Uterus (tissue), 4 donors: ENCODE results near the gene FBXO40. TPM values are rescaled to one million over a fixed set of nuclear protein-coding genes. Genes with fewer than 3 reads are reported as not detected.
"Not testable (repeated sequence)": the region's sequence is repeated elsewhere in the genome, so short reads cannot be mapped to it uniquely, and the experiment has no call there.

Experiments used
- DNase-seq, 2 donors: peaks; one replicate each; pipeline ENCODE4 v3.0.0-alpha.2; 2019 to 2020
- H3K27ac ChIP-seq, 2 donors: fragments of 200-600 bp; sonication (generic); 1 replicate in 1 of 2; 2 replicates in 1 of 2; pipeline ENCODE4 v1.5.1; 2016 to 2018
- H3K27me3 ChIP-seq, 2 donors: fragments of 200-600 bp; sonication (generic); one replicate each; pipeline ENCODE4 v1.5.1; 2018 to 2019; ENCODE audit warnings: control low read depth in 1 of 2
- H3K36me3 ChIP-seq, 2 donors: fragments of 200-600 bp; sonication (generic); one replicate each; pipeline ENCODE4 v1.5.1; 2019; ENCODE audit warnings: control low read depth in 1 of 2
- H3K4me1 ChIP-seq, 2 donors: fragments of 200-600 bp; sonication (generic); one replicate each; pipeline ENCODE4 v1.5.1; 2018 to 2019; ENCODE audit warnings: control low read depth in 1 of 2
- H3K4me3 ChIP-seq, 2 donors: fragments of 200-600 bp; sonication (generic); 1 replicate in 1 of 2; 2 replicates in 1 of 2; pipeline ENCODE4 v1.5.1; 2018 to 2019; ENCODE audit warnings: mild to moderate bottlenecking in 1 of 2
- H3K9me3 ChIP-seq, 2 donors: fragments of 200-600 bp; sonication (generic); one replicate each; pipeline ENCODE4 v1.5.1; 2019; ENCODE audit warnings: control low read depth in 1 of 2
- POLR2A ChIP-seq, 2 donors: fragments of 450-650 bp; IDR thresholded peaks; one replicate each; pipeline ENCODE4 v1.6.1; 2016; ENCODE audit warnings: antibody characterized with exemption in 2 of 2, mild to moderate bottlenecking in 1 of 2, moderate library complexity in 1 of 2
- intact Hi-C: fragments of 100-400 bp; cut with DNase I; formaldehyde crosslinking; loops from one replicate; pipeline ENCODE4 v1.15.1; 2023; ENCODE audit warnings: low total_unique reads
- total RNA-seq, 4 donors: library from RNA; depleted of rRNA in 3 of 4; stranded (reverse); fragments of >200 nt in 3 of 4; gene quantifications; one replicate each; pipeline versions ENCODE4 v1.1.0 to v1.2.4, GENCODE V29; 2014 to 2023
- TF ChIP-seq, protein P1 (sequence below), 4 experiments: fragments of 200-600 bp in 2 of 4; fragments of 450-650 bp in 2 of 4; sonication (generic) in 2 of 4; IDR thresholded peaks; one replicate each; pipeline ENCODE4 v1.5.1; 2016 to 2019; ENCODE audit warnings: antibody characterized with exemption in 4 of 4, mild to moderate bottlenecking in 2 of 4, moderate library complexity in 1 of 4
- donor health status: DM: yes; HTN: yes; CAD: no.

Gene FBXO40
- total RNA-seq, 4 donors from 2014 or later: 0.06 to 0.21 TPM; not detected in 2

DNA sequence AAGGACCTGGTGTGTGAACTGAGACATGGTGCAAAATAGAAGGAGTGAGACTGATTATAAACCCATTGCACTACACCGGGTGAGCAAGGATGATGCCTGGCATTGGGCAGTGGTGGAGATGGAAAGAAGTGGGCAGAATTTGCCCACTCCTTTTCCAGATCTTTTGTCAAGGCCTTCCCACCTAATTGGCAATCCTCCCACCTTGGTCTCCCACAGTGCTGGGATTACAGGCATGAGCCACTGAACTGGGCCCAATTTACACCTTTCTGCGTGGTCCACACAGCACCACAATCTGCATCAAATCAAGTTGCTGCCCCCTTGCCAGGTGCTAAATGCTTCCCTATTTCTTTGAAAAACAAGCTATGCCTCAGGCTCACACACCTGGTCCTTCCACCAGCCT, 5.4 kb downstream of the FBXO40 start:
- Histone ChIP-seq H3K27ac (no peak overlapping the region), H3K4me1 (no peaks in the 10 kb centered on the region), H3K9me3 (no peaks in the 10 kb centered on the region), H3K4me3 (no peak overlapping the region), H3K36me3 (no peaks in the 10 kb centered on the region), H3K27me3 (no peaks in the 10 kb centered on the region)
- TF ChIP-seq, protein P1, sequence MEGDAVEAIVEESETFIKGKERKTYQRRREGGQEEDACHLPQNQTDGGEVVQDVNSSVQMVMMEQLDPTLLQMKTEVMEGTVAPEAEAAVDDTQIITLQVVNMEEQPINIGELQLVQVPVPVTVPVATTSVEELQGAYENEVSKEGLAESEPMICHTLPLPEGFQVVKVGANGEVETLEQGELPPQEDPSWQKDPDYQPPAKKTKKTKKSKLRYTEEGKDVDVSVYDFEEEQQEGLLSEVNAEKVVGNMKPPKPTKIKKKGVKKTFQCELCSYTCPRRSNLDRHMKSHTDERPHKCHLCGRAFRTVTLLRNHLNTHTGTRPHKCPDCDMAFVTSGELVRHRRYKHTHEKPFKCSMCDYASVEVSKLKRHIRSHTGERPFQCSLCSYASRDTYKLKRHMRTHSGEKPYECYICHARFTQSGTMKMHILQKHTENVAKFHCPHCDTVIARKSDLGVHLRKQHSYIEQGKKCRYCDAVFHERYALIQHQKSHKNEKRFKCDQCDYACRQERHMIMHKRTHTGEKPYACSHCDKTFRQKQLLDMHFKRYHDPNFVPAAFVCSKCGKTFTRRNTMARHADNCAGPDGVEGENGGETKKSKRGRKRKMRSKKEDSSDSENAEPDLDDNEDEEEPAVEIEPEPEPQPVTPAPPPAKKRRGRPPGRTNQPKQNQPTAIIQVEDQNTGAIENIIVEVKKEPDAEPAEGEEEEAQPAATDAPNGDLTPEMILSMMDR (IDR thresholded peaks at IDR 0.05): no peak
- no peak for TF ChIP-seq POLR2A (IDR thresholded peaks at IDR 0.05)
- intact Hi-C loops: no loop called here
- no peak for DNase-seq

DNA sequence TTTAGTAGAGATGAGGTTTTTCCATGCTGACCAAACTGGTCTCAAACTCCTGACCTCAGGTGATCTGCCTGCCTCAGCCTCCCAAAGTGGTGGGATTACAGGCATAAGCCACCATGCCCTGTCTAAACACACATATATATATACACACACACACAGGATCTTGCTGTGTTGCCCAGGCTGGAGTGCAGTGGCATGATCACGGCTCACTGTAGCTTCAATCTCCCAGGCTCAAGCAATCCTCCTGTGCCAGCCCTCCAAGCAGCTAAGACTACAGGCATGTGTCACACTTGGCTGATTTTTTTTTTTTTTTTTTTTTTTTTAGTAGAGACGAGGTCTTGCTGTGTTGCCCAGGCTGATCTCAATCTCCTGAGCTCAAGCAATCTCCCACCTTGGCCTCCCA, 6.7 kb downstream of the FBXO40 start:
- H3K4me1 ChIP-seq, H3K4me3 ChIP-seq, H3K36me3 ChIP-seq, H3K9me3 ChIP-seq, DNase-seq, H3K27ac ChIP-seq, H3K27me3 ChIP-seq, intact Hi-C loops: not testable (repeated sequence)

DNA sequence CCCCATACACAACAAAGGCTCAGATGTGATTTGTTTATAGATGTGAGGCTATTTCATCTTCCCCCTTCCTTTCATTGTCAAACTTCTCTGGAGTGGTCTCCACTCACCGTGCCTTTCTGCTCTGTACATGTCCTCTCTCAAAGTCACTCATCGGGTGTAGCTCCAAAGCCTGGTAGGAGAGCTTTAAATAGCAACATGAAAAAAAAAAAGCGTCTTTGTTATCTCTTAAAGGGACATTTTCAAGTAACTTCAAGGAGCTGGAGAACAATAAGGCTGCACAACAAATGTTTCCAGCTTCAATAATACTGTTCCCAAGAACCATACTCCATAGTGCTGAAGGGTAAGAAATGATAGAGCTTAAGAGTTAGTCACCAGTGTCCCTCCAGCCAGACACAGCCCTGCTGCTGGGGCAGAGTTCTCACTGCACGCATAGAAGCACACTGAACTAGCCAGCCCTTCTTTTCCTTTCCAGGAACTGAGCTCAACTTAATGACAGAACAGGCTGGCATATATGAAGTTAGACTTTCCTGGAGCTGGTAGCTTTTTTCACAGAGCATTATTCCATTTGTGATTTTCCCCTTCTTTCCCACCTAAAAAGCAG, 8.1 kb downstream of the FBXO40 start:
- no peak overlapping the region for H3K27ac ChIP-seq
- H3K4me1 ChIP-seq: no peaks in the 10 kb centered on the region
- H3K4me3 ChIP-seq: no peak overlapping the region
- no peaks in the 10 kb centered on the region for H3K36me3 ChIP-seq
- no peaks in the 10 kb centered on the region for H3K27me3 ChIP-seq
- no peaks in the 10 kb centered on the region for H3K9me3 ChIP-seq
- intact Hi-C loops: no loop called here
- TF ChIP-seq POLR2A (IDR thresholded peaks at IDR 0.05): no peak
- TF ChIP-seq, protein P1 (IDR thresholded peaks at IDR 0.05): no peak
- DNase-seq: no peak

DNA sequence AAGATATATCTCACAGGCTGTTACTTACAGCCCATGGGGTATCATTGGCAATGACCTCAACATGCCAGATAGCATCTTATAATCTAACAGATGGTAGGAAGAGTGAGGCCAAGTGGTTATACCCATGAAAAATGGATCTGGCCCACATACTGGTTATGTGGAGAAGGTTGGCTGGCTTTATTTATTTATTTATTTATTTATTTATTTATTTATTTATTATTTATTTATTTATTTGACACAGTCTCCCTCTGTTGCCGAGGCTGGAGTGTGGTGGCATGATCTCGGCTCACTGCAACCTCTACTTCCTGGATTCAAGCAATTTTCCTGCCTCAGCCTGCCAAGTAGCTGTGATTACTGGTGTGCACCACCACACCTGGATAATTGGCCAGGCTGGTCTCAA, 11.6 kb downstream of the FBXO40 start:
- H3K27ac ChIP-seq: no peak overlapping the region
- TF ChIP-seq, protein P1 (IDR thresholded peaks at IDR 0.05): no peak
- TF ChIP-seq POLR2A (IDR thresholded peaks at IDR 0.05): no peak
- no peaks in the 10 kb centered on the region for H3K36me3 ChIP-seq
- H3K9me3 ChIP-seq: no peaks in the 10 kb centered on the region
- DNase-seq: no peak
- intact Hi-C loops: no loop called here
- no peaks in the 10 kb centered on the region for H3K27me3 ChIP-seq
- H3K4me1 ChIP-seq: no peaks in the 10 kb centered on the region
- no peak overlapping the region for H3K4me3 ChIP-seq

DNA sequence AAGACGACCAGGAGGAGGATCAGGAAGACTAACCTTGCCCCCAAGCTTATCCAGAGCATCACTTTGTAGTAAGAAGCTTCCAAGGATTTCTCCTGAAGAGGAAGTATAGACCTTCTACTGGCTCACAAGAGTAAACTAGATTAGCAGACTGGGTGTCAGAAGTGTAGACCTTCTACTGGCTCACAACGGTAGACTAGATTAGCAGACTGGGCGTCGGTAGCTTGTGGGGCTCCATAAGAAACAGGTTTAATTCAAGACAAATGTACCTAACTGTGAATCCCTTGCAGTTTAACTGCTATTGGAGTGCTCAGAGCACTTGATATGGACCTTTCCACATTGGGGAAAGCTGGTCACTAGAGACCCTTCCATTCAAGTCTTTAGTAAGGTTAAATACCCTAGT, 12.9 kb downstream of the FBXO40 start:
- intact Hi-C loops: no loop called here
- no peaks in the 10 kb centered on the region for H3K36me3 ChIP-seq
- no peak overlapping the region for H3K27ac ChIP-seq
- H3K4me3 ChIP-seq: no peak overlapping the region
- no peak for TF ChIP-seq POLR2A (IDR thresholded peaks at IDR 0.05)
- TF ChIP-seq, protein P1 (IDR thresholded peaks at IDR 0.05): no peak
- no peak for DNase-seq
- no peaks in the 10 kb centered on the region for H3K27me3 ChIP-seq
- no peaks in the 10 kb centered on the region for H3K9me3 ChIP-seq
- no peaks in the 10 kb centered on the region for H3K4me1 ChIP-seq

DNA sequence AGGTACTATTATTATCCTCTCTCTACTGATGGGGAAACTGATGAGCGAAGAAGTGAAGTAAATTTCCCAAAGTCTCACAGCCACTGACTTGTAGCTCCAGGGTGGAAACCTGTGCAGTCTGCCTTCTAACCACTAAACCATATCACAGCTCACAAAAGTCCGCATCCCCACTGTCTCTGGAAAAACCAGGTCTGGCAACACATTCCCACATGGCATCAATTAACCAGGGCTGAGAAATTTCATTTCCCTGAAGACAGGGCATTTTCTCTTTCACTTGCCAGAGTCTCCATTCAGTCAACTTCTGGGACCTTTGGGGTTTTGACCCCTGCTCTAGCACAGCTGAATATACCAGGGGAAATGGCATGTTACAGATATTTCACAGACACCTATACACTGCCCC, 26.5 kb downstream of the FBXO40 start:
- no peaks in the 10 kb centered on the region for H3K36me3 ChIP-seq
- TF ChIP-seq POLR2A (IDR thresholded peaks at IDR 0.05): no peak
- TF ChIP-seq, protein P1 (IDR thresholded peaks at IDR 0.05): no peak

More for the DNA sequence above, 26.5 kb downstream of the FBXO40 start:
- Histone ChIP-seq H3K27me3 (no peaks in the 10 kb centered on the region), H3K4me1 (no peaks in the 10 kb centered on the region), H3K27ac (no peak overlapping the region), H3K4me3 (no peak overlapping the region), H3K9me3 (no peaks in the 10 kb centered on the region)
- intact Hi-C loops: no loop called here
- DNase-seq: no peak
